GM19035 (cell line): ENCODE results near the gene HPCAL1.
"Not testable (repeated sequence)": the region's sequence is repeated elsewhere in the genome, so short reads cannot be mapped to it uniquely, and the experiment has no call there.

ENCODE experiments used
- ATAC-seq: cut with Tn5 transposase; IDR thresholded peaks from one replicate; pipeline ENCODE4 v1.9.1; 2021; ENCODE audit not compliant: unreplicated experiment

HPCAL1 gene

DNA sequence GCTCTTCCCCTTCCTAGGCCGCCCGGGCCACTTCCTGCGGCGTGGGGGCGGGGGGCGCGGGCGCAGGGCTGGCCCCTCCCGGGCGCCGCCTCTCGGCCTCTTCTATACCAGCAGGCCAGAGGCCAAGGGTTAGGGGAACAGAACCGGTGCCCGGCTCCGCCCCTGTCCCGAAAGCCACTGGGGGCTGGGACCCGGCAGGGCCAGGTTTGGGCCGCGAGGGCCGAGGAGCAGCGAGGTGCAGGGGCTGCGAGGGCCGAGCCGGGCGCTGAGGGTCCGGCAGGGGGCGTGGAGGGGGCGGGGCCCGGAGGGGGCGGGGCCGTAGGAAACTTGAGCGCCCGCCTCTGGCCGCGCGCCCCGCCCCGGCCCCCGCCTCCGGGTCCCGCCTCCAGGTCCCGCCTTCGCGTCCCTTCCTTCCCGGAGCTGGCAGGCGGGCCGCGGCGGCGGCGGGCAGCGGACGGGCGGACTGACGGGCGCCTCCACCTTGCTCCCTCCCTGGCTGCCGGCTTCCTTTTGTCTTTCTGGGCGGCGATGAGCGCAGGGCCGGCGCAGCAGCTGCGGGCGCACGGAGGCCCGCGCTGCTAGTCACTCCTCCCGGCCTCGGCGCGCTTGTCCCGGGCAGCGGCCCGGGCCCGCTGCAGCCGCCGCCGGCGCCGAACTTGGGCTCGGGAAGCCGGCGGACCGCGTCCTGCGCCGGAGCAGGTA is at the start of gene HPCAL1:
TSS of gene HPCAL1 (plus strand) at position 426 of the 702 bp plus-strand sequence. CDS start 116,854 bp downstream, outside the sequence.
- ATAC-seq = peak; percentile 75

DNA sequence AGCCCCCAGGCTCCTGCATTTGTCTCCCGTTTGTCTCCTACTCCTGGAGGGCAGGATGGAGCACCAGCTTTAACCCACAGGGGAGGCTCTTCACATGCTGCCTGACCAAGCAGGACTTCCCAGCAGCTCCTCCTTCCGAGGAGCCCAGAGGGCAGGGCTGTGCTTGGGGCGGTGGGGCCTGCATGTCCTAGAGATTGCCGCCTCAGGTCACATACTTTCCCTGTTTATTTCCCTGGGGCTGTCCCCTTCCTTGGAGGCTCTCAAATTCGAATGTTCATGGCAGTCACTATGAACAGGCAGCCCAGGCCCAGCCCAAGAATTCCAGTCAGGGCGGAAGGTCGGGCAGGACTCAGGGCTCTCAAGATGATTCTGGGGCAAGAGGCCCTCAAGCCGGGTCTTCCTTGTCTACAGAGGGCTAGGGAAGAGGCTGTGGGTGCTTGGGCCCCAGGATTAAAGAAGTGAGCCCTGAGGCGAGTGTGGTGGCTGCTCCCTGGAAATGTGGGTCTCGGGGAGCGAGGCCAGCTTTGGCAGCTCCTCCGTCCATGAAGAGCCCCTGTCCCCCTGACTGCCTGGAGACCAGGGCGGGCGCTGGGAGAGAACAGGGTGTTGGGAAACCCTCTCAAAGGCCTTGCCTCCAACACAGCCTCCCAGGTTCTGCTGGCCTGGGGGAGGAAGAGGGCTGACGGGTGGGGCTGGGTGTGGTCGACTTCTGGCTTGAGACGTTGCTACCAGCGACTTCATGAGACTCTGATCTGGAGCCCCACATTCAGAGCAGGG is 48.9 kb upstream of the HPCAL1 start:
- no peak for ATAC-seq

DNA sequence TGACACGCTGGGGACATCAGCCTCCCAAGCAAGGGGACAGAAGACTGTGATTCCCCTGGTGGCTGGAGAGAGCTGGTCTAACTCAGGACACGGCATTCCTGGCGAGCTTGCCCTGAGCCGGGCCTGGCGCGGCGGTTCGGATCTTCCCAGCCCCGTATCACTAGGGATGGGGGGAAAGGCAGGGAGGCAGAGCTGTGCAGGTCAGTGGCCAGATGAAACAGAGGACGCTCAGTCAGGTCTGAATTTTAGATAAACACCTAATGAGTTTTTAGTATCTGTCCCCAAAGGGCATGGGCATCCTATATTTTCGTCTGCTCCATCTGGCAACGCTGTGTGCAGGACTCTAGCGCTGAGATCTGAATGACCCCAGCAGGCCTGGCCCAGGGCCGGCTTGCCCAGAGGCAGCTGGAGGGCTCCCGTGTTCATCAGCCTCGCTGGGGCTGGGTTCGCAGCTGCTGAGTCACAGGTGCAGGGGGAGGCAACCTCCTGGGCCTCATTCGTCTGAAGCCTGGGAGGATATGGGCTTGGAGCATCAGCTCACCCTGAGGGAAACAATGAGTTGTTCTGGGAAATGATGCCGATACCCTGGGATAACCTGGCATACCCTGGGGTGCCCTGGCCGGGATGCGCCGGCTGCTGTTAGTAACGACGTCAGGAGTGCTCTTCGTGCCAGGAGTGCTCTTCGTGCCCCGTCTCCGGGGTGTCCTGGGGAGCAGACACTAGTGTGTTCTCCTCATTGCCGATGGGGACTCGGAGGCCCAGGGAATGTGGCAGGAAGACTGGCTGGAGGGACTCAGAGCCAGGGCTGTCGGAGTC is 48.1 kb upstream of the HPCAL1 start:
- ATAC-seq = no peak

DNA sequence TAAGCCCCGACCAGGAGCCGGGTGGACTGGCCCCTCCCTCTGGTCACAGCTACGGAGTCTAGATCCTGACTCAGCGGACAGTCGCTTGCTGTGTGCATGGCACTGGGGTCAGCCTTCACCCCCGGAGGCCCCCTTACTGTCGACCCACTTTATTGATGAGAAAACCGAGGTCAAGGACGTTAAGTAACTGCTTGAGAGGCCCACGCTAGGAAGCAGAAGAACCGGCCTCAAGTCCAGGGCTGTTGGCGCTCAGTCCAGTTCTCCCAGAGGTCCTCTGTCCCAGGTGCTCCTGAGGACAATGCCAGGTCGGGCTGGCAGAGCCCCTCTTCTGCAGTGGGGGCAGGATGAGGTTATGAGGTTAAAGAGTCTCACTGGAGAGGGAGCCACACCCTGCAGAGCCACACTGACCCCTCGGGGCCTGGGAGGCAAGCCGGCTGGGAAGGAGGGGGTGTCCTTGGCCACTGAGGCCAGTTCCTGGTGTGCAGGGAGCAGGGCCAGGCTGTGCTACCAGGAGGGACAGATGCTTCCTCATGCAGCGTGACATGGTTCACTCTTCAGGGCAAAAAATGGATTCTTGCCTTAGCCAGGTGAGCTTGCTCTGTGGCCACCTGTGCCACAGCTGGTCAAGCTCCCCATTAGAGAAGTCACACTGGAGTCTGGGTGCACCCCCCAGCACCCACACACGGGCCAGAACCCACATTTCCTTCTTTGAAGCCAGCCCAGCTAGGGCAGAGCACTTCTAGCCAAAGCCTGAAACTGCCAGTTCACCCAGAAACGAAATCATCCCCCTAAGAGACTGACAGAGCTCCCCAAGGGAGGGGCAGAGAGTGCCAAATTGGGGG is 47.3 kb upstream of the HPCAL1 start:
- ATAC-seq = no peak

DNA sequence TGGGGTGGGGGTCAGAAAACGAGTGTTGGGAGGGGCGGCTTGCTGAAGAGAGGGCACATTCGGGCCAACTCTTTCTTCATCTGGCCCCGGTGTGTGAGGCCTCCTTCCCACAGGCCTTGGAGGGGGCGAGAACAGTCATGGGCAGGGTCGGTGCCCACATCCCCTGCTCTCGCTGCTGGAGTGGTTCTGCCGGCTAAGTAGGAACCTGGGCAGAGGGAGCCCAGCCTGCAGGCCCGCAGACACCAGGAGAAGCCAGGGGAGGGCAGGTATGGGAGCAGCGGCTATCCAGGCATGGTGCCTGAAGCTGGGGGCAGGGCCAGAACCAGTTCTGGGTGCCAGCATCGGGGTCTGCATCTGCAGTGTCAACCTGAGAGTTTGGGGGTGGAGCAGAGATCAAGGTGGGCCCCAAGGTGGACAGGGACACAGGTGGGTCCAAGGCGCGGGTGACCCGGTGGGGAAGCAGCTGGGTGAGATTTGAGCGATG is 46.6 kb upstream of the HPCAL1 start:
- no peak for ATAC-seq

DNA sequence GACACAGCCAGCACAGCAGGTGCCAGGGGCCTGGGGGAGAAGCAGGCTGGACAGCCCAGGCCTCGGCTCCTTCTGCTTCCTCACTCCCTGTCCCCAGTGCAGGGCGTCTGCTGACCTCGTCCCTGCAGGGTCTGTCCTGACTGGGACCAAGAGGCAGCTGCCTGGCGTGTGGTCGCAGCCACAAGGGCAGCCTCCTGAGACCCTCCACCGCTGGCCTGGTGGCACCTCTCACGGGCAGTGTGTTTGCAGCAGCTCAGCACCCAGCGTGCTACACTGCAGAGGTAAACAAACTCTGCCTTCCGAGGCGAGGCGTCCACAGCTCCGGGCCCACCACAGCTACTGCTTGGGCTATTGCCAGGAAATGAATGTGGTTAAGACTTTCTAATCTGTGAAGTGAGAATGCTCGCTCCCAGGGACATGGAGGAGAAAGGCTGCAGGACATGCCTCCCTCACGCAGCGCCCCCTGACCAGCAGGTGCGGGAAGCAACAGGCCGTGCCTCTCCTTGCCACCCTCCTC is 46.1 kb upstream of the HPCAL1 start:
- ATAC-seq = no peak

DNA sequence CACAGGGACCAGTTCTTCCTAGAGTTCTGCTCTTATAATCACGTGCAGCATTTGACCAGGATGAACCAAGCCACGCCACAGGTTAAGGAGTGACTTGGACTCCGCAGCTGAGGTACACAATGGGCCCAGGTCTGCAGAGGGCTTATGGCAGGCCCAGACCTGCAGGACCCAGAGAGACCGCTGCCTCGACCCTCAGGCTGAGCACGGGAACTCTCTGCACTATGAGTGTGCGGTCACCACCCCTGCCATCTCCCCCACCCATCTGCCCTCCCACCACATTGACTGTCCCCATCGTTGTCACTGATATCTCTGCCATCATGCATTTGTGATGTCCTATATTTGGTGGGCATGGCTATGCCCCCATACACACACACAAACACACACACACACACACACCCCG is 45.7 kb upstream of the HPCAL1 start:
- no peak for ATAC-seq

DNA sequence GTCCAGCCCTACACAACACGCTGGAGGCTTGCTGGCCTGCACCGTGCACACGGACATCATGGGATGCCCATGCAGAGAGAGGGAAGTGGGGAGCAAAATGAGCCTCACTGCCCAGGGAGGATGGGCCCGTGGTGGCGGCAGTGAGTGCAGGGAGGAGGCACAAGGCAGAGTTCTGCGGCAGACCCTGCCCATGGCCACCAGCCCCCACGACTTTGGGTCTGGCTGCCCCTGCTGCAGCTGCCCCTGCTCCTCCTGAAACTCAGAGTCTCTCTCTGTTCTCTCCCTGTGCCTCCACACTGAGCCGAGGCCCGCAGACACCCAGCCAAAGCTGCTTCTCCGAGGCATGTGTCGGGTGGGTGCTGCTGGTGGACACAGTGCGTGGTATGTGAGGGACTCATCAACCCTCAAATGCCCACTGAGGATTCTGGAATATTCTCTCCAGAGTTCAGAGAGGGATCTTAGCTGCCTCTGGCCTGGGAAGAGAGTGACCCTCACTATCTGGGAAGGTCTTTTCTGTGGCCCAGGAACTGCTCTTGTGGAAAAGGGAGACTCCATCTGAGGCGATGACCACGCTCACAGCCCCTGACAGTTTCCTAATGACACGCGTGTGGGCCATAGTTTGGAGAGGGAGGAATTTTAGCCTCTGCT is 45.1 kb upstream of the HPCAL1 start:
- no peak for ATAC-seq

DNA sequence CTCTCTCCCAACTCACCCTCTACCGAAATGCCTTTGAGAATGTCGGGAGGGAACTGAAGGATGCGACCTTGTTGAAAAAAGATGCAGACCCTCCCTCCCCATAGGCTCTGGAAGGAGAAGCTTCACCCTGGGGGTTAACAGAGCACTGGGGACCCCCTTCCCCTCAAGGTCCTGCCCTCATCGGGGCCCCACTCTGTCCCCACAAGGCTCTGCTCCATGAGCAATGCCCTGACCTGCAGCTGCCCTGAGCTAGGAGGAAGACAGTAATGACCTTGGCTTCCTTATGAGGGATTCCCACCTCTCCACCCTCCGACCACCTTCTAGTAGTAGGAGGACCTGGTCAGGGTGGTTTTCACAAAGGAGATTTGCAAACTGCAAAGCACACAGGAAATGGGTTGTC is 44.4 kb upstream of the HPCAL1 start:
- ATAC-seq = no peak

DNA sequence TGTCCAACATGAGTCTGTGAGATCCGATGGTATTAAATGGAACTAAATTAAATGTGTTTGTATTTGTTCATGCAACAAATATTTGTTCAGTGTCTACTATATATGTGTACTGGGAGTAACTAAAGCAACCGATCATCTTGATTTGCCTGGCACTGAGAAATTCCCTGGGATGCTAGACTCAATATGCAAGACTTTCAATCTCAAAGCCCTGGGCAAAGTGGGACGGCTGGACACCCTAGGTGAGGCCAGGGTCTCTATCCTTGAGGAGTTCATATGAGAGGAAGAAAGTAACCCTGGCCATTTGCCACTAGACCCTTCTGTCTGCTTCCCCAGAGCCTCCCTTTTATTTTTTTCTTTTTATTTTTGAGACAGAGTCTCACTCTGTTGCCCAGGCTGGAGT is 44.0 kb upstream of the HPCAL1 start:
- ATAC-seq = no peak

DNA sequence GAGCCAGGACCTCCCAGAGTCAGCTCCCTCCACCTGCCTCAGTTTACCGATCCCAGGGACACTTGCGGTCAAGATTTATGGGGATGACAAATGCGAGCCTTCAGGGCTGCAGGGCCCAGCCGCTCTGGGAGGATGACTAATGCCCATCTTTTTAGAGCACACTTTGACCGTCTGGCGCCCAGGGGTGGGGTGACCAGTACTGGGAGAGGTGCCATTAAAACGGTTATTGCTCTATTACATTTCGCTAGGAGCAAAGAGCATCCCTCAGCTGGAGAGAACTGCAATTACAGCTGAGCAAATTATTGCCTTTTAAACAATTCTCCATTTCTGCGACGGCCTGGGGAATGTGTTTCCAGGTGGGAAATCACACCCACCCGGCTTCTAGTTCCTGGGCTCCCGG is 42.6 kb upstream of the HPCAL1 start:
- ATAC-seq = no peak

DNA sequence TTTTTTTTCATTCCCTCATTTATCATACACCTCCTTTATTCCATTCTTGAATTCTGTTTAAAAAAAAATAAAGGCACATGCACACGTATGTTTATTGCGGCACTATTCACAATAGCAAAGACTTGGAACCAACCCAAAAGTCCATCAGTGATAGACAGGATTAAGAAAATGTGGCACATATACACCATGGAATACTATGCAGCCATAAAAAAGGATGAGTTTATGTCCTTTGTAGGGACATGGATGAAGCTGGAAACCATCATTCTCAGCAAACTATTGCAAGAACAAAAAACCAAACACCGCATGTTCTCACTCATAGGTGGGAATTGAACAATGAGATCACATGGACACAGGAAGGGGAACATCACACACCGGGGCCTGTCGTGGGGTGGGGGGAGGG is 39.2 kb upstream of the HPCAL1 start:
- ATAC-seq = not testable (repeated sequence)

DNA sequence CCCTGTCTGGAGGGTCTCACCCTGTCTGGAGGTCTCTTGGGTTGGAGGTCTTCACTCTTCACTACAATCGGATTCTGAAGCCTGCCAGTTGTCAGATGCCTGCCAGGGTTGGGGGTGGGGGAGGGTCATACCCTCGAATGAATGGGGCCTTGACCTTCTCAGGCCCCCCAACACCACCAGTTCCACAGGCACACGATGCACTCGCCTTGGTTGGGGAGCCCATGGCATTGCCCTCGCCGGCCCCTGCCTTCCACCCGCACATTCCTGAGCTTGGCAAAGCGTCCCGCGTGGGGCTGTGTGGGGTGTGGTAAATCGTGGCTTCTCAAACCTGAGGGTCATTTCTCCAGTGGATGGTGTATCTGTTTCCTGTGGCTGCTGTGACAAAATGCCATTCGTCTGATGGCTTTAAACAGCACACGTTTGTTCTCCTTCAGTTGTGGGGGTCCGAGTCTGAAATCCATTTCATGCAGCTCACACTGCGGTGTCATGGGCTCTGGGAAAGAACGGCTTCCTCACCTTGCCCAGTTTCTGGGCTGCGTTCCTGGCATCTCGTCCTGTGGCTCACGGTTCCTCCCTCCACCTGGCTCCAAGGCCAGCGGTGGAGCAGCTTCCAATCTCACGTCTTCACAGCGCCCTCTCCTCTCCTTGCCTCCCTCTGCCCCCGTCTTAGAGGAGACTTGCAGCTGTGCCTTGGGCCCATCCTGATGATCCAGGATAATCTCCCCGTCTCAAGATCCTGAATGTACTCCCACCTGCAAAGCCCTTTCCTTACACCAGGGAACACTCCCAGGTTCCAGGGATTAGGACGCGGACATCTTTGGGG is 38.0 kb upstream of the HPCAL1 start:
- ATAC-seq = no peak

DNA sequence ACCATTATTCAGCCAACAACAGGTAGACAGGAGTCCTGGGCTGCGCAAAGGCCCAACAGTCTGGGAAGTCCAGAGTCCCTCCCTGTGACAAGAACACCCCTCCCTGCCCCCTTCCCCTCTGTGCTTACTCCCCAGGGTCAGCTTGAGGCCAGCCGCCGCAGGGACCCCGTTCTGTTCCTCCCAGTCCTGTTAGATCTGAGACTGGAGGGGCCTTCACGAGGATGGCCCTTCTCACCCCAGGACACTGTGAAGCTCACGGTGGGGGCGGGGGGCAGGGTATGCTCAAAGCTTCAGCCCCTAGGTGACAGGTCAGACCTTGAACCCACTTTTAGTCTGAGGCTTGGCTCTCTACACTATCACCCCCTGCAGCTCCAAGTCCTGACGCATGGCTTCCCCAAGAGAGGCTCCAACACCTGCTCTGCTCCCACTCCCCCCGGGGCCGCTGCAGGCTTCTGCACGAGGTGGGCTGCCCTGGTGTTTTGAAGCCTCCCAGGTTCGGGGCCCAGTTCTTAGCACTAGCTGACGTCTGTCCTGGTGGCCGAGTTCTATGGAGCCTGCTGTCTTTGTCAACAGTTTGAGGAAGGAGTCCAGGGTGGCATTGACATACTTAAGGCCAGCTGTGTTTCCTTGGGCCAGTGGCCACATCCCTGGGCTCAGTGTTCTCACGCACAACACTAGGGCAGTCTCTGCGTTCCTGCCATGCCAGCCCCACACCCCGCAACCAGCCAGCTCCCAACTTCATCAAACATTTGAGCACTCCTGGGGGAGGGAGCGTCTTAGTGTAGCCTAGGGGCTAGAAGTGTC is 37.2 kb upstream of the HPCAL1 start:
- no peak for ATAC-seq

DNA sequence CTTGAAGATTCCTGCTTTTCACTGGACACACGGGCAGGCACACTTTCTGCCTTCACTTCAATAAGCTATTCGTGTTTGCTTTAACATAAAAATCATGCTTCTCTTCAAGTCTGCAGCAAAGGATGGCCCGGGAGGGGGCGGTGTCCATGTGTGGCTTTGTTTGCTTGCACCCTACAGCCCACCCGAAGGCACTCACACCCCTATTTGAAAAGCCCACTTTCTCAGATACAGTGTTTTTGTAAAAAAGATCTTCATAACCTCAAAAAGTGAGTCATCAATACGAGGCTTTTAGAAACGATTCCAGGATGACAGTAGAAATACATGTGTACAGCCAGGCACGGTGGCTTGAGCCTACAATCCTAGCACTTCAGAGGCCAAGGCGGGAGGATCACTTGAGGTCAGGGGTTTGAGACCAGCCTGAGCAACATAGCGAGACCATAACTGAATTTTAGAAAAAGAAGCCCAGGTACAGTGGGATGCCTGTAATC is 36.5 kb upstream of the HPCAL1 start:
- no peak for ATAC-seq

DNA sequence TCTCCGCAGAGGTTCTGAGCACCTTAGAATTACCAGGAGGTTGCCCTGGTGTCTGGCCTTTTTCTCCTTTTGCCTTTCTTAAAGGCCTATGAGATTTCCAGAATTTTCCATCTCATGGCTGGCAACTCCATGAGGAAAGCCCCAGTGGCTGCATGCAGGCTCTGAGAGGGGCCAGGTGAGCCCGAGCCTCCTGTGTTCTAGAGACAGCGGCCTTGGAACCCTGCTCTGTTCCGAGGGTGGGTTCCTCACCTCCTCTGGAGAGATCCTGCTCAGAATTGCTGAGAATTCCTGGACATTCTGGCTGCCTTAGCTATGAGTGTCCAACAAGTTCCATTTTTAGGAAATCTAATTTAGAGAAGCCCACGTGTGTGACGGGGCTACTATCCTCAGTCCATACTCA is 35.7 kb upstream of the HPCAL1 start:
- no peak for ATAC-seq

DNA sequence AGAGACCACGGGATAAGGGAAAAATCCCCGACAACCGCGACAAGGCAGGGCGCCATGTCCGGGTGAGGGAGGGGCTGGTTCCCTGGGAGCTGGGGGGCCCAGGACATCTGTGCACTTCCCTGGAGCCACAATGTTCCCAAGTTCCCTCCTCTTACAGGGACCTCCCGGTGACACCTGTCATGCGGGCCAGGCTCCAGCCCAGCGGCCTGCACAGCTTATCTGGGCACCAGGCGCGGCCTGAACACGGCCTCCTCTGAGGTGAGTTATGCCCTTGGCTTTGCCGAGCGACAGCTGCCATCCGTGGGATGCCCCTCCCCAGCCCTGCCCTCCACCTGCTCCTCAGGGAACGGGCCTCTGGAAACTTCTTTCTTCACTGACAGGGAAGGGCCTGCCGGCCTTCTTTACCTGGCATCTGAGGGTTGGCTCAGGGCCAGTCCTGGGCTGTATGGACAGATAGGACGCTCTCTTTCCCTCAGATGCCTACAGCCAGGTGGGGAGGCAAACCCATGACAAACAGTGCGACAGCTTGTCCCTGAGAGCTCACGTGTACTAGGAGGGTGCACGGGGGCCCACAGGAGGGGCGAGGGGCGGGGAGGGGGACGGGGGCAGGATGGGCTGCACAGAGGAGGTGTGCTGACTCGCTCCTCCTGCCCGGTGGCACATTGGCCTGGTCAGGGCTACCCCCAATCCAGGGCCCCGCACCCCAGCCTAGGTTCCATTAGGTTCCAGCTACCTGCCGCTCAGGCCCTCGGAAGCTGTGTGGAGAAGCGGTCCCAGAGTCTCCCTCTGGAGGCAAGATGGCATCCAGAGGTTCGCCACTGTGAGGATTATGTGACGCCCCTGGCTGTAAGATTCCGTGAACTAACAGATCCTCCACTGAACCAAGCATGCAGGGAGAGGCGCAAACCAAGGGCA is 34.9 kb upstream of the HPCAL1 start:
- no peak for ATAC-seq
